HepG2 (cell line): Measurements from ENCODE around the gene INTS14. TPM values are rescaled to one million over a fixed set of nuclear protein-coding genes. Genes with fewer than 3 reads are reported as not detected.

Experiments used
- DR1 ChIP-seq: sonication (generic); formaldehyde crosslinking; IDR thresholded peaks from 2 replicates; pipeline ENCODE4 v1.8.0; 2021; ENCODE audit warnings: mild to moderate bottlenecking, missing genetic modification reagents, inconsistent platforms
- GFI1 ChIP-seq: sonication (generic); formaldehyde crosslinking; IDR thresholded peaks from 2 replicates; pipeline ENCODE4 v1.5.0; 2020; ENCODE audit warnings: missing genetic modification reagents, mild to moderate bottlenecking, borderline replicate concordance
- HOXA3 ChIP-seq: sonication (generic); formaldehyde crosslinking; IDR thresholded peaks from 2 replicates; pipeline ENCODE4 v1.5.0; 2020; ENCODE audit warnings: missing genetic modification reagents
- JUNB ChIP-seq: sonication (generic); formaldehyde crosslinking; IDR thresholded peaks from 2 replicates; pipeline ENCODE4 v1.8.0; 2022; ENCODE audit warnings: missing genetic modification reagents, mild to moderate bottlenecking, borderline replicate concordance
- MTF2 ChIP-seq: sonication (generic); formaldehyde crosslinking; IDR thresholded peaks from 2 replicates; pipeline ENCODE4 v1.5.0; 2020; ENCODE audit warnings: missing genetic modification reagents, borderline replicate concordance
- PRMT3 ChIP-seq: sonication (generic); formaldehyde crosslinking; IDR thresholded peaks from 2 replicates; pipeline ENCODE4 v1.8.1; 2022; ENCODE audit warnings: low read depth, mild to moderate bottlenecking, moderate library complexity, missing genetic modification reagents, borderline replicate concordance
- RBM39 ChIP-seq: fragments of 200-400 bp; formaldehyde crosslinking; IDR thresholded peaks from one replicate; pipeline ENCODE4 v1.6.1; 2018; ENCODE audit warnings: antibody characterized with exemption, mild to moderate bottlenecking, low read depth, low read length; ENCODE audit not compliant: poor library complexity, severe bottlenecking
- TEAD2 ChIP-seq: sonication (generic); formaldehyde crosslinking; IDR thresholded peaks from 2 replicates; pipeline ENCODE4 v1.9.0; 2021; ENCODE audit warnings: missing genetic modification reagents
- YEATS4 ChIP-seq: sonication (generic); formaldehyde crosslinking; IDR thresholded peaks from 2 replicates; pipeline ENCODE4 v1.4.0; 2020; ENCODE audit warnings: missing genetic modification reagents, borderline replicate concordance
- ZFP82 ChIP-seq: sonication (generic); formaldehyde crosslinking; IDR thresholded peaks from 2 replicates; pipeline ENCODE4 v1.5.1; 2020; ENCODE audit warnings: mild to moderate bottlenecking, missing genetic modification reagents, borderline replicate concordance
- ZNF282 ChIP-seq: fragments of 450-650 bp; IDR thresholded peaks from 2 replicates; pipeline ENCODE4 v1.6.1; 2018; ENCODE audit not compliant: partially characterized antibody
- ZNF567 ChIP-seq: sonication (generic); formaldehyde crosslinking; IDR thresholded peaks from 2 replicates; pipeline ENCODE4 v1.8.1; 2023; ENCODE audit warnings: mild to moderate bottlenecking, missing genetic modification reagents, borderline replicate concordance
- polyA plus RNA-seq, 8 experiments: library from polyadenylated mRNA; depleted of rRNA in 3 of 8; stranded (reverse) in 7 of 8; unstranded in 1 of 8; fragments of >200 nt; fragmentation: Illumina TruSeq in 4 of 8; extraction: Trizol in 4 of 8; gene quantifications; 2 replicates each; pipeline versions ENCODE4 v1.2.1 to v1.2.3, GENCODE V29; 2011 to 2016; ENCODE audit warnings: low read depth in 4 of 8, missing spikeins in 1 of 8, mixed read lengths in 1 of 8; ENCODE audit not compliant: insufficient read depth in 1 of 8
- total RNA-seq, 5 experiments: library from RNA; depleted of rRNA; stranded (reverse); fragments of >200 nt; fragmentation: Illumina TruSeq; extraction: Trizol; gene quantifications; 2 replicates each; pipeline ENCODE4 v1.2.3, GENCODE V29; 2016; ENCODE audit warnings: low read depth in 1 of 5
- TF ChIP-seq, protein P1 (sequence below): sonication (generic); formaldehyde crosslinking; IDR thresholded peaks from 2 replicates; pipeline ENCODE4 v1.4.0; 2020; ENCODE audit warnings: missing genetic modification reagents
- TF ChIP-seq, protein P2 (sequence below): sonication (generic); formaldehyde crosslinking; IDR thresholded peaks from 2 replicates; pipeline ENCODE4 v1.8.0; 2022; ENCODE audit warnings: mild to moderate bottlenecking, missing genetic modification reagents, borderline replicate concordance
- TF ChIP-seq, protein P3 (sequence below): sonication (generic); formaldehyde crosslinking; IDR thresholded peaks from 2 replicates; pipeline ENCODE4 v1.4.0; 2020; ENCODE audit warnings: missing genetic modification reagents, borderline replicate concordance
- TF ChIP-seq, protein P4 (sequence below), 2 experiments: sonication (generic) in 1 of 2; formaldehyde crosslinking in 1 of 2; IDR thresholded peaks; 2 replicates each; pipeline versions ENCODE4 v1.5.1 to v1.6.1; 2011 to 2020; ENCODE audit warnings: borderline replicate concordance in 1 of 2, low read depth in 1 of 2, low read length in 1 of 2, mild to moderate bottlenecking in 1 of 2, missing genetic modification reagents in 1 of 2, moderate library complexity in 1 of 2

INTS14 gene
- total and polyA plus RNA-seq, 2 of the 13 experiments (the other 11 are each of a cell fraction or from before 2014, with no cell fraction given): 41.4 to 52.0 TPM

DNA sequence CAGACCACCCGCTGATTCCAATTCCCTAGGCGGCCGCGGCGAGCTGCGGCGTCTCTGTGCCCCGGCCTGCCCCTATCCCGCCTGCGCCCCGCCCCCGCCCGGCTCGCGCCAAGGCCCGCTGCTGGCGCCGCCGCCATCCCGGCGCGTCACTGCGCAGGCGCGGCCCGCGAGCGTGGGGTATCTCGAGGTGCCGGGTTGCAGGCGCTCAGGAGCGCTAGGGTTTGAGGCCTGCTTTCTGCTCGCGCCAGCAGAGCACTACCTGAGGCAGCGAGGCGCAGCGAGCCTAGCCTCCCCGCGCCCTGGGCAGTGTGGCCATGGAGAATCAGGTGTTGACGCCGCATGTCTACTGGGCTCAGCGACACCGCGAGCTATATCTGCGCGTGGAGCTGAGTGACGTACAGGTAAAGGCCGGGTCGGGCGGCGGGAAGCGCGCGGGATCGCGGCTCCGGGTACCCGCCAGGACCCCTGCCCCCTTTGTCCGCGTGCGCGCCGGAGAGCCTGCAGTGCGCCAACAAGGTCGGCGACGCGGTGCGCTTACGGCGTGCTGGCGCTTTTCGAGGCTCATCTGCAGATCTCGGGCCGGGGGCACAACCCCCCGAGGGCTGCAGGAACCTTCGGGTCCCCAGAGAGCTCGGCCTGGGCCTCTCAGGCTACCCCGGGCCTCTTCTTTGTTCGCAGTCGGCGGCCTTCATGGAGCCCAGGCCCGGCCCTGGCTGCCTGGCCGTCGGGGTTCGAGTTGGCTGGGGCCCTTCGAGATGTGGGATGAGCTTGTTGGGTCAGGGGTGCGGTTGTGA is 80.4 kb downstream of the INTS14 start, which contains the start of gene HACD3 (continued):
- TF ChIP-seq, protein P1, sequence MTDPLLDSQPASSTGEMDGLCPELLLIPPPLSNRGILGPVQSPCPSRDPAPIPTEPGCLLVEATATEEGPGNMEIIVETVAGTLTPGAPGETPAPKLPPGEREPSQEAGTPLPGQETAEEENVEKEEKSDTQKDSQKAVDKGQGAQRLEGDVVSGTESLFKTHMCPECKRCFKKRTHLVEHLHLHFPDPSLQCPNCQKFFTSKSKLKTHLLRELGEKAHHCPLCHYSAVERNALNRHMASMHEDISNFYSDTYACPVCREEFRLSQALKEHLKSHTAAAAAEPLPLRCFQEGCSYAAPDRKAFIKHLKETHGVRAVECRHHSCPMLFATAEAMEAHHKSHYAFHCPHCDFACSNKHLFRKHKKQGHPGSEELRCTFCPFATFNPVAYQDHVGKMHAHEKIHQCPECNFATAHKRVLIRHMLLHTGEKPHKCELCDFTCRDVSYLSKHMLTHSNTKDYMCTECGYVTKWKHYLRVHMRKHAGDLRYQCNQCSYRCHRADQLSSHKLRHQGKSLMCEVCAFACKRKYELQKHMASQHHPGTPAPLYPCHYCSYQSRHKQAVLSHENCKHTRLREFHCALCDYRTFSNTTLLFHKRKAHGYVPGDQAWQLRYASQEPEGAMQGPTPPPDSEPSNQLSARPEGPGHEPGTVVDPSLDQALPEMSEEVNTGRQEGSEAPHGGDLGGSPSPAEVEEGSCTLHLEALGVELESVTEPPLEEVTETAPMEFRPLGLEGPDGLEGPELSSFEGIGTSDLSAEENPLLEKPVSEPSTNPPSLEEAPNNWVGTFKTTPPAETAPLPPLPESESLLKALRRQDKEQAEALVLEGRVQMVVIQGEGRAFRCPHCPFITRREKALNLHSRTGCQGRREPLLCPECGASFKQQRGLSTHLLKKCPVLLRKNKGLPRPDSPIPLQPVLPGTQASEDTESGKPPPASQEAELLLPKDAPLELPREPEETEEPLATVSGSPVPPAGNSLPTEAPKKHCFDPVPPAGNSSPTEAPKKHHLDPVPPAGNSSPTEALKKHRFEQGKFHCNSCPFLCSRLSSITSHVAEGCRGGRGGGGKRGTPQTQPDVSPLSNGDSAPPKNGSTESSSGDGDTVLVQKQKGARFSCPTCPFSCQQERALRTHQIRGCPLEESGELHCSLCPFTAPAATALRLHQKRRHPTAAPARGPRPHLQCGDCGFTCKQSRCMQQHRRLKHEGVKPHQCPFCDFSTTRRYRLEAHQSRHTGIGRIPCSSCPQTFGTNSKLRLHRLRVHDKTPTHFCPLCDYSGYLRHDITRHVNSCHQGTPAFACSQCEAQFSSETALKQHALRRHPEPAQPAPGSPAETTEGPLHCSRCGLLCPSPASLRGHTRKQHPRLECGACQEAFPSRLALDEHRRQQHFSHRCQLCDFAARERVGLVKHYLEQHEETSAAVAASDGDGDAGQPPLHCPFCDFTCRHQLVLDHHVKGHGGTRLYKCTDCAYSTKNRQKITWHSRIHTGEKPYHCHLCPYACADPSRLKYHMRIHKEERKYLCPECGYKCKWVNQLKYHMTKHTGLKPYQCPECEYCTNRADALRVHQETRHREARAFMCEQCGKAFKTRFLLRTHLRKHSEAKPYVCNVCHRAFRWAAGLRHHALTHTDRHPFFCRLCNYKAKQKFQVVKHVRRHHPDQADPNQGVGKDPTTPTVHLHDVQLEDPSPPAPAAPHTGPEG (CRISPR knock-in tag): peak; percentile 70; the same call in 1 of the 2 replicates
- TF ChIP-seq YEATS4 (peak; percentile 94), PRMT3 (CRISPR knock-in tag) (no peak), ZNF282 (no peak), ZNF567 (no peak; the same call in 1 of the 2 replicates), DR1 (CRISPR knock-in tag) (peak; percentile 81), RBM39 (no peak), MTF2 (CRISPR knock-in tag) (no peak), TEAD2 (CRISPR knock-in tag) (peak; percentile 63), JUNB (CRISPR knock-in tag) (no peak), HOXA3 (CRISPR knock-in tag) (peak; percentile 76), ZFP82 (CRISPR knock-in tag) (peak; percentile 94), GFI1 (CRISPR knock-in tag) (peak; percentile 45; the same call in 1 of the 2 replicates)
- TF ChIP-seq, protein P2, sequence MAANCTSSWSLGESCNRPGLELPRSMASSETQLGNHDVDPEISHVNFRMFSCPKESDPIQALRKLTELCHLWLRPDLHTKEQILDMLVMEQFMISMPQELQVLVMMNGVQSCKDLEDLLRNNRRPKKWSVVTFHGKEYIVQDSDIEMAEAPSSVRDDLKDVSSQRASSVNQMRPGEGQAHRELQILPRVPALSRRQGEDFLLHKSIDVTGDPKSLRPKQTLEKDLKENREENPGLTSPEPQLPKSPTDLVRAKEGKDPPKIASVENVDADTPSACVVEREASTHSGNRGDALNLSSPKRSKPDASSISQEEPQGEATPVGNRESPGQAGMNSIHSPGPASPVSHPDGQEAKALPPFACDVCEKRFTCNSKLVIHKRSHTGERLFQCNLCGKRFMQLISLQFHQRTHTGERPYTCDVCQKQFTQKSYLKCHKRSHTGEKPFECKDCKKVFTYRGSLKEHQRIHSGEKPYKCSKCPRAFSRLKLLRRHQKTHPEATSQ: no peak
- TF ChIP-seq, protein P3, sequence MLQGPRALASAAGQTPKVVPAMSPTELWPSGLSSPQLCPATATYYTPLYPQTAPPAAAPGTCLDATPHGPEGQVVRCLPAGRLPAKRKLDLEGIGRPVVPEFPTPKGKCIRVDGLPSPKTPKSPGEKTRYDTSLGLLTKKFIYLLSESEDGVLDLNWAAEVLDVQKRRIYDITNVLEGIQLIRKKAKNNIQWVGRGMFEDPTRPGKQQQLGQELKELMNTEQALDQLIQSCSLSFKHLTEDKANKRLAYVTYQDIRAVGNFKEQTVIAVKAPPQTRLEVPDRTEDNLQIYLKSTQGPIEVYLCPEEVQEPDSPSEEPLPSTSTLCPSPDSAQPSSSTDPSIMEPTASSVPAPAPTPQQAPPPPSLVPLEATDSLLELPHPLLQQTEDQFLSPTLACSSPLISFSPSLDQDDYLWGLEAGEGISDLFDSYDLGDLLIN: no peak; the same call in 1 of the 2 replicates
- TF ChIP-seq, protein P4, sequence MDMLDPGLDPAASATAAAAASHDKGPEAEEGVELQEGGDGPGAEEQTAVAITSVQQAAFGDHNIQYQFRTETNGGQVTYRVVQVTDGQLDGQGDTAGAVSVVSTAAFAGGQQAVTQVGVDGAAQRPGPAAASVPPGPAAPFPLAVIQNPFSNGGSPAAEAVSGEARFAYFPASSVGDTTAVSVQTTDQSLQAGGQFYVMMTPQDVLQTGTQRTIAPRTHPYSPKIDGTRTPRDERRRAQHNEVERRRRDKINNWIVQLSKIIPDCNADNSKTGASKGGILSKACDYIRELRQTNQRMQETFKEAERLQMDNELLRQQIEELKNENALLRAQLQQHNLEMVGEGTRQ (IDR thresholded peaks at IDR 0.05; ENCODE audit: low read depth, low read length): no peak
- TF ChIP-seq, protein P4 (CRISPR knock-in tag; IDR thresholded peaks at IDR 0.05; ENCODE audit: borderline replicate concordance): no peak
